Breast epithelium (tissue), 3 donors: ENCODE results near the gene WIPI1.

Experiments
- POLR2A ChIP-seq: fragments of 450-650 bp; IDR thresholded peaks from one replicate; pipeline ENCODE4 v1.6.1; 2016; ENCODE audit warnings: antibody characterized with exemption, mild to moderate bottlenecking, moderate library complexity
- TF ChIP-seq, protein P1 (sequence below), 3 donors: fragments of 450-650 bp; IDR thresholded peaks; one replicate each; pipeline ENCODE4 v1.5.1; 2016 to 2017; ENCODE audit warnings: antibody characterized with exemption in 3 of 3, mild to moderate bottlenecking in 3 of 3, moderate library complexity in 3 of 3

DNA sequence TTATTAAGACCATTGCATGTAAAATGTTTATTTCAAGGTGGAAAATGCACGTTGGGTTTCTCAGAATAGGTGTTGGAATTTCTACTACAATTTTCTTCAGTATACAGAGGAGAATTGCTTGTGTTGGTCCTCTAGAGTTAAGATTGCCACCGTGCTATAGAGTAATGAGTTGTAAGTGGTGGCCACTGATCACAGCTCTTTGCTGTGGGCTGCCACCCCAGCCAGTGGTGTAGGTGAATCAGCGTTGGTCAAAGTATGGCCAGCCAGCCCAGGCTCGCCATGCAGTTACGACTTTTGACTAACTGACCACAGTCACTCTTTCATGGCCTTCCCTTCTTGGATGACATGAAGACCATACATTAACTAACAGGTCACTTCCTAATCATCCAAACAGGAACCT, 42.3 kb upstream of the WIPI1 start:
- TF ChIP-seq, protein P1, sequence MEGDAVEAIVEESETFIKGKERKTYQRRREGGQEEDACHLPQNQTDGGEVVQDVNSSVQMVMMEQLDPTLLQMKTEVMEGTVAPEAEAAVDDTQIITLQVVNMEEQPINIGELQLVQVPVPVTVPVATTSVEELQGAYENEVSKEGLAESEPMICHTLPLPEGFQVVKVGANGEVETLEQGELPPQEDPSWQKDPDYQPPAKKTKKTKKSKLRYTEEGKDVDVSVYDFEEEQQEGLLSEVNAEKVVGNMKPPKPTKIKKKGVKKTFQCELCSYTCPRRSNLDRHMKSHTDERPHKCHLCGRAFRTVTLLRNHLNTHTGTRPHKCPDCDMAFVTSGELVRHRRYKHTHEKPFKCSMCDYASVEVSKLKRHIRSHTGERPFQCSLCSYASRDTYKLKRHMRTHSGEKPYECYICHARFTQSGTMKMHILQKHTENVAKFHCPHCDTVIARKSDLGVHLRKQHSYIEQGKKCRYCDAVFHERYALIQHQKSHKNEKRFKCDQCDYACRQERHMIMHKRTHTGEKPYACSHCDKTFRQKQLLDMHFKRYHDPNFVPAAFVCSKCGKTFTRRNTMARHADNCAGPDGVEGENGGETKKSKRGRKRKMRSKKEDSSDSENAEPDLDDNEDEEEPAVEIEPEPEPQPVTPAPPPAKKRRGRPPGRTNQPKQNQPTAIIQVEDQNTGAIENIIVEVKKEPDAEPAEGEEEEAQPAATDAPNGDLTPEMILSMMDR (IDR thresholded peaks at IDR 0.05) = no peak
- TF ChIP-seq POLR2A = no peak
